Measurements from ENCODE around the gene VIPR2.

- TF ChIP-seq ISL1 (CRISPR knock-in tag; IDR thresholded peaks at IDR 0.05) (no peak), ZNF8 (CRISPR knock-in tag; IDR thresholded peaks at IDR 0.05) (no peak), GLIS3 (CRISPR knock-in tag; IDR thresholded peaks at IDR 0.05) (no peak)
Measured at GRCh38 chr7:159039716-159040115, 105.0 kb downstream of the VIPR2 start.
